Uterus (tissue), 4 donors: Measurements from ENCODE around the gene SLC4A5. TPM values are rescaled to one million over a fixed set of nuclear protein-coding genes. Genes with fewer than 3 reads are reported as not detected.

ENCODE experiments used
- DNase-seq, 2 donors: peaks; one replicate each; pipeline ENCODE4 v3.0.0-alpha.2; 2019 to 2020
- H3K27ac ChIP-seq, 2 donors: fragments of 200-600 bp; sonication (generic); 1 replicate in 1 of 2; 2 replicates in 1 of 2; pipeline ENCODE4 v1.5.1; 2016 to 2018
- H3K27me3 ChIP-seq, 2 donors: fragments of 200-600 bp; sonication (generic); one replicate each; pipeline ENCODE4 v1.5.1; 2018 to 2019; ENCODE audit warnings: control low read depth in 1 of 2
- H3K36me3 ChIP-seq, 2 donors: fragments of 200-600 bp; sonication (generic); one replicate each; pipeline ENCODE4 v1.5.1; 2019; ENCODE audit warnings: control low read depth in 1 of 2
- H3K4me1 ChIP-seq, 2 donors: fragments of 200-600 bp; sonication (generic); one replicate each; pipeline ENCODE4 v1.5.1; 2018 to 2019; ENCODE audit warnings: control low read depth in 1 of 2
- H3K4me3 ChIP-seq, 2 donors: fragments of 200-600 bp; sonication (generic); 1 replicate in 1 of 2; 2 replicates in 1 of 2; pipeline ENCODE4 v1.5.1; 2018 to 2019; ENCODE audit warnings: mild to moderate bottlenecking in 1 of 2
- H3K9me3 ChIP-seq, 2 donors: fragments of 200-600 bp; sonication (generic); one replicate each; pipeline ENCODE4 v1.5.1; 2019; ENCODE audit warnings: control low read depth in 1 of 2
- CTCF ChIP-seq, 4 experiments: fragments of 200-600 bp in 2 of 4; fragments of 450-650 bp in 2 of 4; sonication (generic) in 2 of 4; IDR thresholded peaks; one replicate each; pipeline ENCODE4 v1.5.1; 2016 to 2019; ENCODE audit warnings: antibody characterized with exemption in 4 of 4, mild to moderate bottlenecking in 2 of 4, moderate library complexity in 1 of 4
- POLR2A ChIP-seq, 2 donors: fragments of 450-650 bp; IDR thresholded peaks; one replicate each; pipeline ENCODE4 v1.6.1; 2016; ENCODE audit warnings: antibody characterized with exemption in 2 of 2, mild to moderate bottlenecking in 1 of 2, moderate library complexity in 1 of 2
- intact Hi-C: fragments of 100-400 bp; cut with DNase I; formaldehyde crosslinking; loops from one replicate; pipeline ENCODE4 v1.15.1; 2023; ENCODE audit warnings: low total_unique reads
- total RNA-seq, 4 donors: library from RNA; depleted of rRNA in 3 of 4; stranded (reverse); fragments of >200 nt in 3 of 4; gene quantifications; one replicate each; pipeline versions ENCODE4 v1.1.0 to v1.2.4, GENCODE V29; 2014 to 2023
- donor health status: DM: yes; HTN: yes; CAD: no.

SLC4A5 gene
- total RNA-seq, 4 donors from 2014 or later: 2.1 to 15.1 (median 5.3) TPM

GRCh38 chr2:74205596-74205995 lies 137.6 kb downstream of the SLC4A5 start:
- Histone ChIP-seq H3K4me1 (peaks cover 0 to 7% of the 10 kb centered on the region in 2 donors), H3K36me3 (no peaks in the 10 kb centered on the region), H3K4me3 (no peak overlapping the region), H3K9me3 (no peaks in the 10 kb centered on the region), H3K27me3 (no peaks in the 10 kb centered on the region), H3K27ac (peak overlapping the region; percentile 4 to 36)
- no peak for DNase-seq
- no peak for TF ChIP-seq CTCF (IDR thresholded peaks at IDR 0.05)
- no peak for TF ChIP-seq POLR2A (IDR thresholded peaks at IDR 0.05)
- intact Hi-C loops: no loop called here

GRCh38 chr2:74205113-74205512 lies 138.1 kb downstream of the SLC4A5 start:
- Histone ChIP-seq H3K27ac (peak overlapping the region in 1 of 2 donors; percentile 54), H3K4me1 (peaks cover 0 to 7% of the 10 kb centered on the region in 2 donors)

GRCh38 chr2:74204436-74204835 lies 138.8 kb downstream of the SLC4A5 start:
- peaks cover 0 to 7% of the 10 kb centered on the region in 2 donors for H3K4me1 ChIP-seq
- H3K4me3 ChIP-seq: no peak overlapping the region
- intact Hi-C loops: no loop called here
- no peaks in the 10 kb centered on the region for H3K27me3 ChIP-seq
- H3K36me3 ChIP-seq: no peaks in the 10 kb centered on the region
- no peak for DNase-seq
- TF ChIP-seq POLR2A (IDR thresholded peaks at IDR 0.05) (no peak), CTCF (IDR thresholded peaks at IDR 0.05) (no peak)
- H3K27ac ChIP-seq: peak overlapping the region in 1 of 2 donors; percentile 54
- H3K9me3 ChIP-seq: no peaks in the 10 kb centered on the region

More at GRCh38 chr2:74205113-74205512, 138.1 kb downstream of the SLC4A5 start:
- Histone ChIP-seq H3K9me3 (no peaks in the 10 kb centered on the region), H3K4me3 (no peak overlapping the region), H3K36me3 (no peaks in the 10 kb centered on the region), H3K27me3 (no peaks in the 10 kb centered on the region)
- no peak for DNase-seq
- intact Hi-C loops: no loop called here
- TF ChIP-seq CTCF (IDR thresholded peaks at IDR 0.05) (no peak), POLR2A (IDR thresholded peaks at IDR 0.05) (no peak)

- DNase-seq: peak in 1 of 2 donors; percentile 67
- intact Hi-C loops: no loop called here
- Histone ChIP-seq H3K4me1 (peaks cover 0 to 7% of the 10 kb centered on the region in 2 donors), H3K4me3 (no peak overlapping the region), H3K36me3 (no peaks in the 10 kb centered on the region), H3K9me3 (no peaks in the 10 kb centered on the region), H3K27ac (peak overlapping the region; percentile 56 to 91), H3K27me3 (no peaks in the 10 kb centered on the region)
- no peak for TF ChIP-seq POLR2A (IDR thresholded peaks at IDR 0.05)
Measured at GRCh38 chr2:74201596-74201995, 141.6 kb downstream of the SLC4A5 start.

GRCh38 chr2:74201196-74201595 lies 142.0 kb downstream of the SLC4A5 start:
- Histone ChIP-seq H3K4me3 (no peak overlapping the region), H3K4me1 (peaks cover 0 to 7% of the 10 kb centered on the region in 2 donors), H3K27ac (peak overlapping the region; percentile 56 to 91)

More at GRCh38 chr2:74201196-74201595, 142.0 kb downstream of the SLC4A5 start:
- no peak for TF ChIP-seq POLR2A (IDR thresholded peaks at IDR 0.05)
- TF ChIP-seq CTCF (IDR thresholded peaks at IDR 0.05): no peak
- H3K27me3 ChIP-seq: no peaks in the 10 kb centered on the region
- no peaks in the 10 kb centered on the region for H3K9me3 ChIP-seq
- intact Hi-C loops: no loop called here
- H3K36me3 ChIP-seq: no peaks in the 10 kb centered on the region
- peak; percentile 37 to 51 for DNase-seq
